Stimulated activated CD4-positive, alpha-beta T cell treated with anti-CD3 and anti-CD28 coated beads, Interleukin-12 subunit alpha, Interleukin-12 subunit beta, amount 100 ng/mL, for 24 hours (primary cell): Measurements from ENCODE around the gene GALNT18.

Experiments
- DNase-seq, 2 experiments: peaks; one replicate each; pipeline ENCODE4 v3.0.0-alpha.2; 2020; ENCODE audit warnings: low read depth in 2 of 2

Gene GALNT18

DNA sequence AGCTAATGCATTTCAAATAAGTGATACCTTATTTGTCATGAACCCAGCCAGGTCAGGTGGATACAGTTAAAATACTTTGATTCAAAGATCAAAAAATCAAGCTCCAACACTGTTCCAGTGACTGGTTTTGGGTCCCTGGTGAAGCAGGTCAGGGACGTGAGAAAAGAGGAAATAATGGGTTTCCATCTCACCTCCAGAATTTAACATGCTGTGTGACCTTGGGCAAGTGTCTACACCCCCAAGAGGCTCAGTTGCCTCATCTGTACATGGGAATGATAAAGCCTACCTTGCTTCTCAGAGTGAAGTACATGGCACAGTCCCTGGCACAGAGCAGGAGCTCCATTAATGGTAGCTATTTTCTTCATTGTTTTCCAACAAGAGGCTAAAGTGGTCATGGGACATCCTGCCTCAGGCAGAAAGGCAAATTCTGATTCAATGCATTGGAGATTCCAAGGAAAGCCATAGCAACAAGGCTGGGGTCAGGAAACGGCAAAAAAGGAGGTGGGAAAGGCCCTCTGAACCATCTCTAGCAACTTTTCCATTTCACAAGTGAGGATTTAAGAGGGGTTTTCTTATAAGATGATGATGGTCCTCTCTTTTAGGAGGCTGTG lies 377.2 kb downstream of the GALNT18 start:
- no peak for DNase-seq

GRCh38 chr11:11243590-11244469 lies 378.0 kb downstream of the GALNT18 start:
- DNase-seq, result peak in 1 of 2 experiments; percentile 6

DNA sequence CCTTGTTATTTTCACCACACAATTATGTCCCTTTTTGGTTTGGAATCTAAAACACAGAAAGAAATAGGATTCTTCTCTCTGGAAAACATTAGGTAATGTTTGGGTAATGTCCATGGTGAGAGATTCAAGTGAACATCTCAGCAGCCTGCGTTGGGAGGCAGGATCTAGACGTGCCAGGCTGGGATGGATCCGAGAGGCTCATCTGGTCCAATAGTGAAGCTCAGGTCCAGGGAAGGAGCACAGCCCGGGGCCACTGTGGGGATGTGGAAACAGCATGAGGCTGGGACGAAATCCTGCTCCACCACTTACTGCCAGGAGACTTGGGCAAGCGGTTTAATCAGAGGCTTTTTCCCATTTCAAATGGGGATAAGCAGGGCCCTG lies 378.6 kb downstream of the GALNT18 start:
- no peak for DNase-seq

- DNase-seq, result no peak
Observed at GRCh38 chr11:11241284-11241683, 380.5 kb downstream of the GALNT18 start.

GRCh38 chr11:11239959-11240358 lies 381.8 kb downstream of the GALNT18 start:
- DNase-seq, result no peak

GRCh38 chr11:11237070-11237832 lies 384.6 kb downstream of the GALNT18 start:
- no peak for DNase-seq

DNA sequence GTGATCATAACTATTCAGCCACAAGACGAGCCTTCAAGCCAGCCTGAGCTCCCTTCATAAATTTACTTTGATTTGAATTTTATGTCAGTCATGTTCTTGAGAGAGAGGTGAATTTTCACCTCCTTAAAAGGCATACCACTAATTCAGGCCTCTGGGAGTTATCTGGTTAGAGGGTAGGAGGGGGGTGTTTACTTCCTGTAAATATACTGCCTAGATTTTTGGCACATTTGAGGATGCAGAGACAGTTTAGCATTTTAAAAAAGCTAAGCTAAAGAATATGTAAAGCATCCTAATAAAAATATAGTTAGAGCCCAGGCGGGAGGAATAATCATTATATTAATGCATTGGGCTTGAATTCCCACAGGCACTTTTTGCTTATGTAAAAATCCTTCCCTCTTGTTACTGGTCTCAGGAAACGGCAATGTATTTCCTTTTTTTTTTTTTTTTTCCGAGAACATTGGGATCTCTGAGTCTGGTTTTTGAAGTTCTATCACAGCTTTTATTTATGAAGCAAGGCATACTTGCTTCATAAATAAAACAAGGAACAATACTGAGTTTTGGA lies 385.2 kb downstream of the GALNT18 start:
- DNase-seq, result no peak

- DNase-seq, result no peak
Observed at GRCh38 chr11:11231763-11232162, 390.0 kb downstream of the GALNT18 start.

DNA sequence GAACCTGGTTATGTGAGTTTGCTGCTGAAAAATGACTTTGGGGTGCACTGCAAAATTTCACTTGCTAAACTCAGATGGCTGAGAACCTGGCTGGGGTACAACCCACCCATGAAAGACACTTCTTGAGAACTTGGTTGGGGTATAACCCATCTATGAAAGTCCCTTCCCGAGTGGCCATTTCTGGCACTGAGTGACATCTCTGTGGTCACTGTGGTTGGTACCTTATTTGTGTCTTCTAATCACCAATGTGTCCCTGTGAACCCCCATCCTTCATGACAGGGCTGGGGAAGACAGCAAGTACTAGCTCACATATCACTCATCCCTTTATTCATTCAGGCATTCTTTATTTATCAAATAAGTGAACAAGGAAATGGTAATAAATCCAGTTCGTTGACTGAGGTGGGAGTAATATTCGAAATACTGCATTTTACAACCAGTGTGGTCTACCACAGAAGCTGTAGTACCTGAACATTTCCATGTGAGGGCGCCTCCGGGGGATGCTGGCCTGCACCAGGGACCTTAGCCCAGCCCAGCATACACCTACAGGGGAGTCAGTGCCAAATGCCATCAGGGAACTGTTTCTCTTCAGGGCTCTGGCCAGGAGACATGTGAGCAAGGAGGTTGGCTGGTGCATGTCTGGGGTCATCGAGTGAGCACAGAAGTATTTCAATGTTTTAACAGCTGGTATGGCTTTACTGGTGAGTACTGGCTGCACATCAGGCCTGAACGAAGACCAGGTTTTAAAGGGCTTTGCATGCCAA lies 390.8 kb downstream of the GALNT18 start:
- DNase-seq, result peak in 1 of 2 experiments; percentile 11

- no peak for DNase-seq
Observed at GRCh38 chr11:11230087-11230486, 391.7 kb downstream of the GALNT18 start.

- no peak for DNase-seq
Observed at GRCh38 chr11:11229647-11230046, 392.2 kb downstream of the GALNT18 start.

- DNase-seq, result no peak
Observed at GRCh38 chr11:11227296-11228085, 394.3 kb downstream of the GALNT18 start.
